Measurements from ENCODE around the gene NDST3.

Gene NDST3

GRCh38 chr4:118034053-118034785 lies at the start of gene NDST3:
Gene NDST3, plus strand, starts transcription at chr4:118034486. Its CDS starts 19,425 bp downstream, at chr4:118053911.
- DNase-seq = peak; percentile 77

- no peak for DNase-seq
Observed at GRCh38 chr4:117986321-117986720, 48.0 kb upstream of the NDST3 start.

GRCh38 chr4:117987464-117987863 lies 46.8 kb upstream of the NDST3 start:
- DNase-seq = no peak

- DNase-seq = no peak
Observed at GRCh38 chr4:117996891-117997290, 37.4 kb upstream of the NDST3 start.

- no peak for DNase-seq
Observed at GRCh38 chr4:118004088-118004487, 30.2 kb upstream of the NDST3 start.

- DNase-seq = no peak
Observed at GRCh38 chr4:118005883-118006282, 28.4 kb upstream of the NDST3 start.

GRCh38 chr4:118012142-118012541 lies 22.1 kb upstream of the NDST3 start:
- DNase-seq = no peak

- no peak for DNase-seq
Observed at GRCh38 chr4:118014831-118015230, 19.5 kb upstream of the NDST3 start.

- no peak for DNase-seq
Observed at GRCh38 chr4:118018381-118019145, 15.7 kb upstream of the NDST3 start.

- no peak for DNase-seq
Observed at GRCh38 chr4:118026806-118027205, 7.5 kb upstream of the NDST3 start.

GRCh38 chr4:118029224-118029623 lies 5.1 kb upstream of the NDST3 start:
- no peak for DNase-seq

GRCh38 chr4:118032691-118033090 lies 1.6 kb upstream of the NDST3 start:
- DNase-seq = peak; percentile 7

GRCh38 chr4:118033148-118034052 lies 886 bp upstream of the NDST3 start:
- peak; percentile 49 for DNase-seq

GRCh38 chr4:118035309-118035708 lies 1.0 kb downstream of the NDST3 start:
- no peak for DNase-seq

- no peak for DNase-seq
Observed at GRCh38 chr4:118036336-118036735, 2.0 kb downstream of the NDST3 start.

- no peak for DNase-seq
Observed at GRCh38 chr4:118037955-118038354, 3.7 kb downstream of the NDST3 start.

- DNase-seq = no peak
Observed at GRCh38 chr4:118046323-118046722, 12.0 kb downstream of the NDST3 start.

GRCh38 chr4:118047043-118047442 lies 12.8 kb downstream of the NDST3 start:
- DNase-seq = no peak

- DNase-seq = no peak
Observed at GRCh38 chr4:118058955-118059354, 24.7 kb downstream of the NDST3 start.

GRCh38 chr4:118059397-118059796 lies 25.1 kb downstream of the NDST3 start:
- no peak for DNase-seq

GRCh38 chr4:118076958-118077766 lies 42.9 kb downstream of the NDST3 start:
- DNase-seq = no peak

GRCh38 chr4:118077767-118078105 lies 43.5 kb downstream of the NDST3 start:
- DNase-seq = no peak

GRCh38 chr4:118081434-118081833 lies 47.1 kb downstream of the NDST3 start:
- DNase-seq = no peak

All from NCI-H345 (cell line).